GM10847 (cell line): Measurements from ENCODE around the gene MRFAP1.

Source experiments
- POLR2A ChIP-seq: IDR thresholded peaks from 2 replicates; pipeline ENCODE4 v1.6.1; 2011; ENCODE audit not compliant: insufficient read length; ENCODE audit errors: extremely low read depth

Gene MRFAP1

DNA sequence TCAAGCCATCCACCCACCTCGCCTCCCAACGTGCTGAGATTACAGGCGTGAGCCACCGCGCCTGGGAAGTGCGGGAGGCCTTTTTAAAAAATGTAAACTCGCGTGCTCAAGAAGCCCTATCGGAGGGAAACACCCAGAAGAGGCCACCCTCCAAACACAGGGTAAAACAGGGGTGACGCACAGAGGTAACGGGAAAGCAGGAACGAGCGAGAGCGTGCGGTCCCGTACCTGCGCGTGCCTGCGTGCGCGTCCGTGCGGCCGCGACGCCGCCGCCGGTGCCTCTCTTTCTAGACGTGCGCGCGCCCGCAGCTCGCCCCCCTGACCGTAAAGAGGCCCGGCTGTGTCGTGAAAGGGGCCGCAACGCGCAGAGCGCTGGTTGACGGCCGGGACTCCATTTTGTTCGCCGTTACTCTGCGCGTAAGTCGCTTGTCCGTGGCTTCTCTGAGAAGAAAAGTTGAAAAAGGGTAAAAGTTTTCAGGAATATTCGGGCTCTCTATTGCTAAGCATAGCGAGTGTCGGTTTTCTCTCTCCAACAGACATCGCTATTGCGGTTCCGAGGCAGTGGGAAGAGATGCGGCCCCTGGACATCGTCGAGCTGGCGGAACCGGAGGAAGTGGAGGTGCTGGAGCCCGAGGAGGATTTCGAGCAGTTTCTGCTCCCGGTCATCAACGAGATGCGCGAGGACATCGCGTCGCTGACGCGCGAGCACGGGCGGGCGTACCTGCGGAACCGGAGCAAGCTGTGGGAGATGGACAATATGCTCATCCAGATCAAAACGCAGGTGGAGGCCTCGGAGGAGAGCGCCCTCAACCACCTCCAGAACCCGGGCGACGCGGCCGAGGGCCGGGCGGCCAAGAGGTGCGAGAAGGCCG, at the start of gene MRFAP1:
Gene MRFAP1 (plus strand): TSS at position 394 of the 872 bp plus-strand sequence. CDS start 178 bp downstream, at position 572.
- peak; percentile 78 for TF ChIP-seq POLR2A

DNA sequence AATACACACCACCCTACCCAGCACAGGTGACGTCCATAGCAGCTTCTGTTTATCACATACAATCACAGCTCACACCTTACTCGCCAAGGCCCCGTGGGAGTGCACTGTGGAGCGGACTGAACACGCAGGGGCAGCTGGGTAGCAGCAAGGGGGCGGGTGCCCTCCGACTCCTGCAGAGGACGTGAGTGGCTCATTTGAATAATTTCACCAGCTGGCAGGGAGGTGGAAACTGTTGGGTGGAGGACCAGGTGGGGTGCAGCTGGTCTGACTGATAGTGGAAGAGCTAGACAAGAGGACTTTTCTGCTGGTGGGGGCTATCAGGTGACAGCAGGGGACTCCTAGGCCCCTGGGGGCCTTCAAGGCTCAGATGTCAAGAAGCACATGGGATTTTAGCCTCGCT, 49.2 kb upstream of the MRFAP1 start:
- TF ChIP-seq POLR2A = no peak

DNA sequence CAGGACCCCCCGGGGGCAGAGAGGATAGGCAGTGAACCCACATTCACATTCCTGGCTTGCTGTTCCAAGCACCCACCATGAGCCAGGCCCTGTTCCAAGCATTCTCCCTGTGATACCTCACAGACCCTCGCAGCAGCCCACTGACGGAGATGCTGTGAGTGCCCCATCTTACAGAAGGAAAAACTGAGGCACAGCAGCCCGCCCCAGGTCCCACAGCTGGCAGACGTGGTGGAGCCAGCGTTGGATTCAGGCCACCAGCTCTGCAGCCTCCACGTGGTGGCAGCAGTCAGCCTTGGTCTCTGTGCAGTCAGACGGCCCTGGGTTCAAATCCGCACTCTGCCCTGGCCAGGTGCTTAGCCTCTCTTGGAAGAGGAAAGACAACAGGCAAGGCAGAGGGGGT, 48.7 kb upstream of the MRFAP1 start:
- TF ChIP-seq POLR2A = no peak

DNA sequence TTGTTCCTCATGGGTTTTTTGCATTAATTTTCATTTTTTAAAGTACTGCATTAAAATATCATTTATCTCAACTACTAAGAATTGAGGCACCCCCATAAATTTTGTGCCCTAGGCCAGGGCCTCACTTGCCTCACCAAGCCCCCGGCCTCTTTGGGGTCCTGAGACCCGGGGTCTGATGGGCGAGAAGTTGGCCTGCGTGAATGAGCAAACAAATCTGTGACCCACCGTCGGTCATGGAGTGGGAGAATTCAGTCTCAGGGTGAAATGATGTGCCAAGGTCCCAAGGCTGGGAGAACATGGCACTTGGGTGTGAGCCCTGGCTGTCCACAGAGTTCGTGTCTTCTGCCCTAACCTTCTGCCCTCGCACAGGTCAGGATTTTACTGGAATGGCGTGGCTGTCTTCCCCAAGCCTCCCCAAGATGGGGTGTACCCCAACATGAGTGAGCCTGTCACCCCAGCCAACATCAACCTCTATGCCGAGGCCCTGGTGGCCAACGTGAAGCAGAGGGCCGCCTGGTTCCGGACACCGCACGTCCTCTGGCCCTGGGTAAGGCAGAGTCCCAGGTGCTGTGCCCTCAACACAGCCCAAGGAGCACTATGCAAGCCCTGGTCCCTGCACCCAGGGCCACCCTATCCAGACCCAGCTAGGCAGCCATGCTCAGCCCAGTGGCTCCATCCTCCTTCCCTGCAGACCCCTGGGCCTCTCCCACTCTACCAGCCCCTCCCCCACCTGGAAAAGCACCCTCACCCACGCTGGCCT, 47.5 kb upstream of the MRFAP1 start:
- no peak for TF ChIP-seq POLR2A

DNA sequence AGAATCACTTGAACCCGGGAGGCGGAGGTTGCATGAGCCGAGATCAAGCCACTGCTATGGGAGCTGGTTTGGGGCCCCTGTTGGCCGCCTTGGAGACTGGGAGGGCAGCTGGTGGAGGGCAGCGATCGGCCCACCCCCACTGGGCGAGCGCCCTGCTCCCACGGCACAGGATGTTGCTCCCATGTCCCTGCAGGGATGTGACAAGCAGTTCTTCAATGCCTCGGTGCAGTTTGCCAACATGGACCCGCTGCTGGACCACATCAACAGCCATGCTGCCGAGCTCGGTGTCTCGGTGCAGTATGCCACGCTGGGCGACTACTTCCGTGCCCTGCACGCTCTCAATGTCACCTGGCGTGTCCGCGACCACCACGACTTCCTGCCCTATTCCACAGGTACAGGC, 46.1 kb upstream of the MRFAP1 start:
- TF ChIP-seq POLR2A = no peak

DNA sequence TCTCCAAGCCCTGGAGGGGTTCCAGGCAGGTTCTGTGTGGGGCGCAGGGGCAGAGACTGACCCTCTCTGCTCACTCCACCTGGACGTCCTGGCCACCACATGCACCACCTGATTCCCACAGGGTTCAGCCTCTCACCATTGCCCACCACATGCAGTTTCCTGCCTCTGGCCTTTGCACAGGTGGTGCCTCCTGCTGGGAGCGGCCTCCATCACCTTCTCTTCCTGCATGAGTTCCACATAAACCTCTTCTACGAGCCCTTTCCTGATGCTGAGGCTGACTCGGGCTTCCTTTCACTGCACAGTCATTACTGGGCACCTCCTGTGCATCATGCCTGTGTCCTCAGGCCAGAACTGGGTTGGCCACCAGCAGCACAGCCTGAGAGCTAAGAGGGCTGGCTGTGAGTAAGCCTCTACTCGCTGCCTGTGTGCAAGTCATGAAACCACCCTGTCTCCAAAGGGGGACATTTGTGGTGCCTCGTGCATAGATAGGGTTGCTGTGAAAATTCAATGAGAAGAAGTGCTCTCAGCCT, 45.6 kb upstream of the MRFAP1 start:
- no peak for TF ChIP-seq POLR2A

DNA sequence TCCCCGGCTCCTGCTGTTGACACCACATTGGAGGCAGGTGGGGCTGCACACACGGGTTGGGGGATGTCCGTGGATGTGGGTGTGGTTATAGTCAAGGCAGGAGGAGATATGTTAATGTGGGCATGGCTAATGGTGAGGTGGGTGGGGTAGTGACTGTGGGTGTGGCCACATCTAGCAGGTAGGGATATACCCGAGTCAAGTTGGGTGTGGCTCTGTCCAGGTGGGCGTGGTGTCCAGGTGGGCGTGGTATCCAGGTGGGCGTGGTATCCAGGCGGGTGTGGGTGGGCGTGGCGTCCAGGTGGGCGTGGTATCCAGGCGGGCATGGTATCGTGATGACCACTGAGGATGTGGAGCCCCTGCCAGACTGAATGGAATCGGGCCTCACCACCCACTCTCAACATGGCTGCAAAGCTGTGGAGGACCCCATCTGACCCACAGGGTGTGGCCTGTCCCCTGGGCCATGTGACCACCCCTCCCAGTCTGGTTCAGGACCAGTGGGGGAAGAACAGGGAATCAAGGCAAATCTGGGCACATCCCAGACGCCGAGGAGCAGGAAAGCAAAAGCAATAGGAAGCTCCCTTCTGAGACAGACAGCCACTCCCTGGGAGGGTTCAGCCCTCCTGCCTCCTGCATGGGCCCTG, 44.5 kb upstream of the MRFAP1 start:
- TF ChIP-seq POLR2A = no peak

DNA sequence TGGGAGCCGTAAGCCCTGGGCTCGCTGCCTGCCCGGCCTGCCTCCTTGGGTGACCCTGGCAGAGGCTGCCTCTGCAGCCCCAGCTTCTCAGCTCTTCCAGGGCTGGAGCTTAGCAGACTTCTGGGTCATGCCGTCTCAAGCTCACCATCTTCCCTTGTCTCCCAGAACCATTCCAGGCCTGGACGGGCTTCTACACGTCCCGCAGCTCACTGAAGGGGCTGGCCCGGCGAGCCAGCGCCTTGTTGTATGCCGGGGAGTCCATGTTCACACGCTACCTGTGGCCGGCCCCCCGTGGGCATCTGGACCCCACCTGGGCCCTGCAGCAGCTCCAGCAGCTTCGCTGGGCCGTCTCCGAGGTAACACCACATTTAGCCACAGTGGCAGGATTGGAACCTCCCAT, 43.5 kb upstream of the MRFAP1 start:
- TF ChIP-seq POLR2A = no peak

DNA sequence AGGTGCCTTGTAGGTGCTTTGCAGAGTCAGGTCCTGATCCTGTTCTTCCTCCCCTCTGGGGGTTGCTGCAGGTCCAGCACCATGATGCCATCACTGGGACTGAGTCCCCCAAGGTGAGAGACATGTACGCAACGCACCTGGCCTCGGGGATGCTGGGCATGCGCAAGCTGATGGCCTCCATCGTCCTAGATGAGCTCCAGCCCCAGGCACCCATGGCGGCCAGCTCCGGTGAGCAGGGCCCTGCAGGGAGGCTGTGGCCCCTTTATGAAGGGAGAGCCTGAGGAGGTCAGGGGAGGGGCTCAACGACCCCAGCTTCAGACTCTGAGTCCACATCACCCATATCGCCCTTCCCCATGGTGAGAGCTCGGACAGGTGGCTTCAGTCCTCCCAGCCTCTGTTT, 42.4 kb upstream of the MRFAP1 start:
- no peak for TF ChIP-seq POLR2A

DNA sequence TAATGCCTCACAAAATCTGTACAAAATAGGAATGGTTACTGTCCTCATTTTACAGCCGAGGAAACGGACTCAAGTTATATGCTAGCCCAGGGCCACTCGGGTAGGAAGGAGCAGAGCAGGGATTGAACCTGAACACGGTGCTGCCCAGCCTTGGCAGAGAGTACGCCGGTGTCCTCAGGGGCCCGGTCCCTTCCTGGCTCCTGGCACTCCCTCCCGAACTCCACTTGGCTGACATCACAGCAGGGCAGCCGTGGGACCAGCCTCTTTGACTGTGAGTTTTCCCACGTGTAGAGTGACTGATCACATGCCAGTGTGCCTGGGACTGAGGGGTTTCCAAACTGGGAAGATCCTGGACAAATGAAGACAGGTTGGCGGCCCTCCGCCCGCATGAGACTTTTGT, 41.8 kb upstream of the MRFAP1 start:
- TF ChIP-seq POLR2A = no peak

DNA sequence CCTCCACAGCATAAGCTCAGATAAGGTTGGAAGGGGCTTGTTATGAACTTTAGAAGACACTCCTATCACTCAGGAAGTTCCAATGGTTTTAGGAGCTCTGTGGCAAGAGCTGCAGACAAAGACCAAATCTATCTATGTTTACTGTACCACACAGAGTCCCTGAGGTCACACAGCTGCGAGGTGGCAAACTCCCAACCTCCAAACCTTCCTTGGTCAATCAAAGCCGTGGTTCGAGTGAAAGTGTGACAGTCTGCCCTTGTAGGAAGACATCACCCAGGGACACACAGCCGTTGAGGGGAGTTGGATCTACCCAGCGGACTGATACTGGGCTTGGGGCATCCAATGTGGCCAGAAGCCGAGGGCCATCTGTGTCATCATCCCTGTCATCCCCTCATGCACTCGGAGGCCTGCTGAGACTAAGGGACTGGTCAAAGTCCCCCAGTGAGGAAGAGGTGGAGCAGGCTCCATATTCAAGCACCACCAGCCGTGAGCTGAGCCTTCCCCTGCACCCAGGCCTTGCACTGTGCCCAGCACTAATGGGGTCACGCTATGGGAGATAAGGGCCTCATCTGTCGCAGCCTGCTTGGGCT, 38.7 kb upstream of the MRFAP1 start:
- no peak for TF ChIP-seq POLR2A

DNA sequence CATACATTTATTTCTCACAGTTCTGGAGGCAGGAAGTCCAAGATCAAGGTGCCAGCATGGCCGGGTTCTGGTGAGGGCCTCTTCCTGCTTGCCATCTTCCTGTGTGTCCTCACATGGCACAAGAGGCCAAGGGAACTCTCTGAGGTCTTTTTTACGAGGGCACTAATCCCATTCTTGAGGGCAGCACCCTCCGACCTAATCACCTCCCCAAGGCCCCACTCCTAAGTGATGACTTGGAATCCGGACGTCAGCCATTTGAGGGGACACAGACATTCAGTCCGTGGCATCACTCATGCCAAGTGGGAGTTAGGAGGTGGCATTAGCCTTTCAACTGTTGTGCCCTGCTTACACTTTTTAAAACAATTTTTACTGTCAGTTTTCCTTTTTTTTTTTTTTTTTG, 38.2 kb upstream of the MRFAP1 start:
- no peak for TF ChIP-seq POLR2A

DNA sequence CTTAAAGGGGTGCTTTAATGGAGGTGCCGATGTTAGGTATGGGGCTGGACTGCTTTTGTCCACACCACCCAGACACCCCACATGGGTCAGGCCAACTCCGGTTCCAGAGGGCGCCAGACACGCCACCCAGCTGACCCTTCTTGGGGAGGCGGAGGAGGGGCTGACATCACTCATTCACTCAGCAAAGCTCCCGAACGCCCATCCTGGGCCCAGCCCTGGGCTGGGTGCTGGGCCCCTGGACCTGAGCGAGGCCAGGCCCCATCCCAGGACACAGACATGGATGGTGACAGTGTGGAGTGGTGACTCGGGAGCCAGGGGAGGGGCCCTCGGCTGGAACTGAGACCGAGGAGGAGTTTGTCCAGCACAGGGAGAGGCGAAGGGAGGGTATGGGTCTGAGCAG, 37.4 kb upstream of the MRFAP1 start:
- TF ChIP-seq POLR2A = no peak

DNA sequence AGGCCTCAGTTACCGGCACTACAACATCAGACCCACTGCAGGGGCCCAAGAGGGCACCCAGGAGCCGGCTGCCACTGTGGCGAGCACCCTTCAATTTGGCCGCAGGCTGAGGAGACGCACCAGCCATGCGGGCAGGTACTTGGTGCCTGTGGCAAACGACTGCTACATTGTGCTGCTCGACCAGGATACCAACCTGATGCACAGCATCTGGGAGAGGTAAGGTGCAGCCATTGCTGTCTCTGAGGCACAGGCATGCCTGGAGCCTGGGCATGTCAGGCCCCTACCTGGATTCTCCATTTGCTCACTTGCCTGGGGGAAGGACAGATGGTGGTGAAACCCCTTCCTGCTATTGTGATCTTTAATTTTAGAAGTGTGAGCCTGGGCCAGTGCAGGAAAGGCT, 35.4 kb upstream of the MRFAP1 start:
- TF ChIP-seq POLR2A = no peak

DNA sequence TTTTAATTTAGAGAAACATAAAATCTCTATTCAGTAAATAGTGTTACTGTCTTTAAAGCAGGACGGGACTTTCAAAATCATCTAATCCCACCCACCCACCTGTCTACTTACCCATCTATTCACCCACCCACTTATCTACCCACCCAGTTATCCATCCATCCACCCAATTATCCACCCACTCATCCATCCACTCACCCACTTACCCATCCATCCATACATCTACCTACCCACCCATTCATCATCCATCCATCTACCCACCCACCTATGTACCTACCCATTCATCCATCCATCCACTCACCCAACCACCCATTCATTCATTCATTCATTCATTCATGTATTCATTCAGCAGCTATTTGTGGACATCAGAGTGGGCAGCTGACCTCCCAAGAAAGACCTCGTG, 34.9 kb upstream of the MRFAP1 start:
- TF ChIP-seq POLR2A = no peak
